ENCODE data around the gene FNDC10. TPM values are rescaled to one million over a fixed set of nuclear protein-coding genes. Genes with fewer than 3 reads are reported as not detected.
A peak's percentile ranks its signal among the peaks of the same experiment; 100 is the strongest.

FNDC10 gene
- total RNA-seq, 1 experiment from 2014 or later, result 15.2 TPM

- H4K8ac ChIP-seq (replicated peaks; ENCODE audit: insufficient read length, low read depth, low read length), result no peak overlapping the region
- no peak overlapping the region for H2BK20ac ChIP-seq (ENCODE audit: low read depth, low read length, poor library complexity, severe bottlenecking)
- H3K4me3 Mint-ChIP-seq, result no peak overlapping the region
Measured at GRCh38 chr1:1554926-1555915, 44.7 kb downstream of the FNDC10 start.

More at GRCh38 chr1:1554926-1555915, 44.7 kb downstream of the FNDC10 start:
- Histone ChIP-seq H3K4me1 (ENCODE audit: insufficient read depth, low read length) (no peaks in the 10 kb centered on the region), H2BK120ac (ENCODE audit: low read depth, low read length, poor library complexity, severe bottlenecking) (no peak overlapping the region), H3K23ac (ENCODE audit: insufficient read length, low read depth, low read length) (no peak overlapping the region), H4K5ac (ENCODE audit: insufficient read length, low read depth, low read length) (no peak overlapping the region), H3K23me2 (ENCODE audit: insufficient read length, low read depth, low read length, poor library complexity, severe bottlenecking) (no peaks in the 10 kb centered on the region), H2AK5ac (ENCODE audit: insufficient read length, low read length) (no peak overlapping the region), H4K20me1 (ENCODE audit: control insufficient read depth, insufficient read depth, insufficient read length) (no peaks in the 10 kb centered on the region), H3K14ac (ENCODE audit: insufficient read depth, low read length) (no peak overlapping the region; the same call in 1 of the 2 replicates), H3K56ac (ENCODE audit: insufficient read length, low read depth, low read length) (no peak overlapping the region), H3K4ac (ENCODE audit: low read depth, low read length) (no peak overlapping the region), H2AFZ (ENCODE audit: low read length) (no peak overlapping the region), H3K18ac (ENCODE audit: insufficient read length, low read depth, low read length) (no peak overlapping the region), H2BK15ac (ENCODE audit: low read depth, low read length) (no peak overlapping the region), H4K91ac (ENCODE audit: insufficient read length, low read depth, low read length) (no peak overlapping the region), H3K79me2 (ENCODE audit: insufficient read depth, low read length) (no peaks in the 10 kb centered on the region), H2BK12ac (ENCODE audit: insufficient read length, low read depth, low read length) (no peak overlapping the region), H3K27ac (ENCODE audit: insufficient read length, low read depth, low read length) (no peak overlapping the region), H2BK5ac (ENCODE audit: insufficient read length, low read length) (no peak overlapping the region), H3K4me2 (ENCODE audit: insufficient read depth, insufficient read length, low read length) (no peak overlapping the region), H3K79me1 (ENCODE audit: insufficient read depth, low read depth, low read length, poor library complexity, severe bottlenecking) (no peaks in the 10 kb centered on the region), H3K9ac (ENCODE audit: extremely low read depth, insufficient read length, low read length) (no peak overlapping the region), H3K27me3 (ENCODE audit: insufficient read depth, low read length) (no peaks in the 10 kb centered on the region), H3T11ph (ENCODE audit: low read length) (no peak overlapping the region), H3K9me3 (ENCODE audit: control insufficient read depth, low read depth, low read length) (no peaks in the 10 kb centered on the region)
- Mint-ChIP-seq H3K9me3 (no peaks in the 10 kb centered on the region), H3K27ac (peak overlapping the region in 1 of 3 experiments; percentile 72; a peak in 1 of 7 replicates), H3K27me3 (ENCODE audit: low read depth) (no peaks in the 10 kb centered on the region; the same call in 1 of the 2 replicates), H3K36me3 (ENCODE audit: insufficient read depth in 1 of 3, low read depth in 3 of 3) (peaks cover 0 to 10% (median 7%) of the 10 kb centered on the region in 3 experiments; a peak in 4 of 7 replicates), H3K4me1 (no peaks in the 10 kb centered on the region)
- no peak for TF ChIP-seq CTCF (conservative IDR thresholded peaks at IDR 0.05)
- no CpG with 5 or more reads among the region's 31 CpGs for WGBS (ENCODE audit: extremely low coverage, insufficient read length, low lambda C conversion rate)
- DNase-seq, result no peak
